ENCODE measurements around the gene ABCC8.
A peak's percentile ranks its signal among the peaks of the same experiment; 100 is the strongest.

The ABCC8 gene

GRCh38 chr11:17423533-17424310 lies 52.9 kb downstream of the ABCC8 start:
- DNase-seq, result no peak

- no peak for DNase-seq
Measured at GRCh38 chr11:17421781-17422180, 54.9 kb downstream of the ABCC8 start.

DNA sequence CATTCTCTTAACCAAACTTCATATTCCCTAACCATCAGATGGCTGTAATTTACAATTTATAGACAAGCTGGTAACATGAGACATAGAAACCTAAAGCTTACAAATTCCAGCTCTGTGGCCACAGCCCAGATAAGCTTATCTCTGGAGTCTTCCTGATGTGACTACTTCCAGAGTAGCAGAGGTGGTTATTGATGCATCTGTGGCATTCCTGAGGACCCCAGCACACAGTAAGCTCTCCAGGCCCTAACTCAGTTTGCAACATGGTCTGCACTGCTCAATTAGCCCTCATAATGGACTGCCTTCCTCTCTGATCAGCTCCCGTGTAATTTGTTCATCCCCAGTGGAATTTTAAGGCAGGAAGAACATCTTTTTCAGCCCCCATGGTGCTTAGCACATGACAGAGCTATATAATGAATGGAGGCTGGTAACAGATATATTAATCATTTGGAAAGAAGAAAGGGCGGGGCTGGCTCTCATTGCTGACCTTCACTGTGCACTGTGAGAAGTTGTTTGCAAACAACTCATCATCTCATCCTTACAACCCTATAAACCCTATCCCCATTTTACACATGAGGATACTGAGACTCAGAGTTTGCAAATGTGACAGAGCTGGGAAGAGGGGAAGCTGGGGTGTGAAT lies 58.1 kb downstream of the ABCC8 start:
- DNase-seq, result no peak

GRCh38 chr11:17416492-17416891 lies 60.2 kb downstream of the ABCC8 start:
- DNase-seq, result no peak

DNA sequence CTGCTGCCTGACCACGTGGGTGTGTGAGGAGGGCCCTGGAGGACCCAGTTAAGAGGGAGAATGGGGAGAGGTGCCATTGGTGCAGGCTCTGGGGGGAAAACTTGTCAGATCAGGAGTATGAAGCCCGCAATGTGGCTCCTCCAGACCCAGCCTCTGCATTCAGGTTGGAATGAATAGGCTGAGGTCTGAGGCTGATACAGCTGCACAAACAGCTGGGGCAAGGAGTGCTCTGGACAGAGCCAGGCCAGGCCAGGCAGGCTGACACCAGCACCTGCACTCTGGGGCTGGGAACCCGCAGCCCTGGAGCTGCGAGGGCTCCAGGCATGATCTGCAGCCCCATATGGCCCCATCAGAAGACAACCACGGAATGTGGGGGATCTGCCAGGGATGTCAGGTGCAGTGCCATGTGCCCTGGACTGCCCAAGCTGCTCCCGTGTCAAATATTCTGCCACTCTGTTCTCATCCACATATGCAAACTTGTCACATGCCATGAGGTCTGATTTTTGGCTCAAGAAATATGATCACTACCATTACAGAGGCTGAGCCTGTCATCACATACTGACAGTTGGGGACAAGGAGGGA lies 61.0 kb downstream of the ABCC8 start:
- no peak for DNase-seq

- DNase-seq, result no peak
Measured at GRCh38 chr11:17414992-17415391, 61.7 kb downstream of the ABCC8 start.

DNA sequence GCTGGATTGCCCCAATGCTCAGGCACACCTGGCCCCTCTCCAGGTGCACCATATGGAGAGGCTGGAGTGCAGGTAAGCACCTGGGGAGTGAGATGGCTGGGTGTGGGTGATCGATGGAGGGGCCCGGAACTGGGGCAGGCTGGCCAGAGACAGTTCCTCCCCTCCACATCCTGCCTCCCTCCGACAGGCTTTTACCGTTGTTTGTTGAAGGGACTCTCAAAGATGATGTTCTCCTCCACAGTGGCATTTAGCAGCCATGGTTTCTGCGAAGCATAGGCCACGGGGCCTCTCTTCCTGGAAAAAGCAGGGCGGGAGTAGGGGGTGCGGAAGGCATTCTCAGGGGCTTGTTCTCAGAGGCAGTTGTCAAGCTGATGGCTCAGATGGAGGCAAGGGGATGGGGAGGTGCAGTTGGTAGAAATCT lies 62.3 kb downstream of the ABCC8 start:
- no peak for DNase-seq

GRCh38 chr11:17413414-17414316 lies 63.0 kb downstream of the ABCC8 start:
- DNase-seq, result no peak

- no peak for DNase-seq
Measured at GRCh38 chr11:17412488-17413180, 64.0 kb downstream of the ABCC8 start.

DNA sequence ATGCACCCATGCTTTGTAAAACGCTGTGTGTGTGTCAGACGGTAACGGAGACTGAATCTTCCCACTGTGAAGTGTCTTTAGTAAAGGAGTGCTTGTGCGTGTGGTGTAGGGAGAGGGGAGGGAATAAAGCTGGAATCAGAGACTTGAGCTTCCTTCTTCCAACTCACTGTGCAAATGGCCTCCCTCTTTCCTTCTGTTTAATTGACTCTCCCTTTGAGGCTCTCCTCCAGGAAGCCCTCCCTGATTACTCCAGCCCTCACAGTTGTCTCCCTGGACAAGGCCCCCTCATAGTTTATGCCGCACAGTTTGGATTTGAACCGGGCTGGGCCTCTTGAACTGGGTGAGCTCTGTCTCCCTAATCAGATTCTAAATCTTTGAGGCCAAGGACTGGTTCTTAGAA lies 65.2 kb downstream of the ABCC8 start:
- DNase-seq, result no peak

DNA sequence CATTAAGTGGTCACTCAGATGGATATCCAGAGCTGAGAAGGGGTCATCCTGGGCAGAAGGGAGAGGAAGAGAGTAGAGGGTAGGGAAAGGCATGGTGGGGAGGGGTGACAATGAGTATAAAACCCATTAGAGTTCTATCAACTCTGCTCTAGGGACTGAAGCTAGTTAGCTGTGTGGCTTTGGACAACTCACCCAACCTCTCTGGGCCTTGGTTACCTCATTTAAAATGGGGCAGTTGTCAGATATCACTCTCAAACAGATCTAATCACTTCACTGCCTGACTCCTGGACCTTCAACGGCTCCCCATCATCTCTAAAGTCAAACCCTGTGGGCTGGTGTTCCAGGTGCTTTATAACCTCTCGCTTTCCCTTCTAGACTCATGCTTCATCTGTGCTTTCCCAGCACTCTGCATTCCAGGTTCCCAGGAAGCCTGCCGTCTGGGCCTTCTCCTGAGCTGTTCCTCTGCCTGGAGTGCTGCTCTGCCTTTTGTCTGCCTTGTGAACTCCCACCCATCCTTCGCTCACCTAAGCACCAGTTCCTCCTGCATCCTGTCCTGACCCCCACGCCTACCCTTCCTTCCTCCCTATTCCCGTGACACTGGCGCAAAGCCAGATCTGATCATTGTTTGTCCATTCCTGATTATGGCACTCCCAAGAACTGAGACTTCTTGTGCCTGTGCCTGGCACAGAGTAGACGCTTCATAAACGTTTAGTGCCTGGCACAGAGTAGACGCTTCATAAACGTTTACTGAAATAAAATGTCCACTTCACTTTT lies 65.9 kb downstream of the ABCC8 start:
- no peak for DNase-seq

- DNase-seq, result no peak
Measured at GRCh38 chr11:17408641-17409040, 68.0 kb downstream of the ABCC8 start.

- no peak for DNase-seq
Measured at GRCh38 chr11:17408026-17408425, 68.6 kb downstream of the ABCC8 start.

GRCh38 chr11:17407575-17407974 lies 69.1 kb downstream of the ABCC8 start:
- DNase-seq, result no peak

- no peak for DNase-seq
Measured at GRCh38 chr11:17406818-17407149, 69.9 kb downstream of the ABCC8 start.

- DNase-seq, result no peak
Measured at GRCh38 chr11:17406082-17406817, 70.4 kb downstream of the ABCC8 start.

DNA sequence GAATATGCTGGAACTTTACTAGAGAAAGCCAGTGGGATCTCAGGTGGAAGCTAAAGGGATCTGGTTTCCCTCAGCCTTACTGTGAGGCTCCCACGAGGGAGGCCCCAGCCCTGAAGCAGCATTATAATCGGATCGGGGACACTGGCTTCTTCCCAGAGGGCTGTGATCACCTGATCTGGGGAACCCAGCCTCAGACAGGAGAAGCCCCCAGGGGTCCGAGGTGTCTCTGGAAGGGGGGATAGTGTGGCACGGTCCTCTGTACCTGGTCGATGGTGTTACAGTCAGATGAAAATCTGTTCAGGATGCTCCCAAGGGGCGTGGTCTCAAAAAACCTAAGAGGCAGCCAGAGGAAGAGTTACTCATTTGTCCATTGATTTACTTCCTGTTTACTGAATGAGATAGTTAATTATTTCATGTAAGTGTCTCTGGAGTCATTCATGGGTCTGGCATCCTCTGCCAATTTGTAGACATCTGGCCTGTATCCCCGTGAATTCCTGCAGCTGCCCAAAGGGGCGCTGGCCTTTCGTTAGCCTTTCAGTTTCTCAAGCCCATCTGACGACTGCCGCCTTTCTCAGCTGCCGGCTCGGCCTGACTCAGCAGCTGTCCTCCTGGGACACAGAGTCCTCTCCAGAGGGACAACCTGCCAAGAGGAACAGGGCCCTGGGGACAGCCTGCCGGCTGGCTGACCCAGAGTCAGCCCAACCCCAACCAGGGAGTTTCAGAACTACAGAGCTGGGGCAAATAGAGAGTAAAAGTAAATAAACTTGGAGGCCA lies 71.2 kb downstream of the ABCC8 start:
- DNase-seq, result peak in 1 of 2 experiments; percentile 16

DNA sequence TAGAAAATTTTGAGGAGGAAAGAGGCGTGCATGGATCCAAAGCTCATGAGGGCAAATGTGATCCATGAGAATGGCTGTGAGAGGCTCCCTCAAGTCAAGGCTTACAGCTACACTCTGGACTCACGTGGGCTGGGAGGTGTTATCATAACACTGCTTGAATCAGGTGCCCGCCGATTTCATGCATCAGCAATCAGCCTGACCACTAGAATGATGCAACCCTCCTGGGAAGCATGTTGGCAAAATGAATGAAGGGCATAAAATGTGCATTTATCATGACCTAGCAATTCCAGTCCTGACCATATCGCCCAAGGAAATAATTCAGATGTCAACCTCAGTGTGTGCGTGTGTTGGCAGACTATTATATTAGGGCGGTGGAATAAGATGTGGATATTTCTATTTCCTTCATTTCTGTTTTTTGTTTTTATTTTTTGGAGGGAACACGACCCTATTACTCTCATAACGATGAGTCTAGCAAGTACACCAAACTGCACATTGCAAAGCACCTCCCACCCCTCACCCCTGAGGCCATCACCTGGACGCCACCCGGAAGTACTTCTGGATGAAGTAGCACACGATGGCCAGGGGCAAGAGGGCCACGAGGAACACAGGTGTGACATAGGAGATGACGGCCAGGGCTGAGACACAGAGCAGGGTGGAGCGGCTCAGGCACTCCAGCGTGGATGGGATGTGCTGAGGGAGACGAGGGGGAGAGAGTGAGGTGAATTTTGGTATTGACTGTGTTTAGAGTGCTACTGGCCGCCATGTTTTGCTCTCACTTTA lies 72.5 kb downstream of the ABCC8 start:
- DNase-seq, result no peak

GRCh38 chr11:17402486-17402885 lies 74.2 kb downstream of the ABCC8 start:
- no peak for DNase-seq
